Measurements from ENCODE around the gene SEC31A. TPM values are rescaled to one million over a fixed set of nuclear protein-coding genes. Genes with fewer than 3 reads are reported as not detected.

The SEC31A gene
- total RNA-seq, 1 experiment from 2014 or later, result 128 TPM

GRCh38 chr4:82814034-82814433, 76.9 kb downstream of the SEC31A start:
- DNase-seq, result no peak
- Histone ChIP-seq H3K79me2 (ENCODE audit: insufficient read depth, low read length) (no peaks in the 10 kb centered on the region), H3K23ac (ENCODE audit: insufficient read length, low read depth, low read length) (no peak overlapping the region), H3K79me1 (ENCODE audit: insufficient read depth, low read depth, low read length, poor library complexity, severe bottlenecking) (no peaks in the 10 kb centered on the region), H3K9ac (ENCODE audit: extremely low read depth, insufficient read length, low read length) (no peak overlapping the region), H4K5ac (ENCODE audit: insufficient read length, low read depth, low read length) (no peak overlapping the region), H3T11ph (ENCODE audit: low read length) (no peak overlapping the region), H2BK15ac (ENCODE audit: low read depth, low read length) (no peak overlapping the region), H2BK12ac (ENCODE audit: insufficient read length, low read depth, low read length) (no peak overlapping the region), H4K20me1 (ENCODE audit: control insufficient read depth, insufficient read depth, insufficient read length) (no peaks in the 10 kb centered on the region), H4K91ac (ENCODE audit: insufficient read length, low read depth, low read length) (no peak overlapping the region), H4K8ac (replicated peaks; ENCODE audit: insufficient read length, low read depth, low read length) (no peak overlapping the region), H3K27ac (ENCODE audit: insufficient read length, low read depth, low read length) (no peak overlapping the region), H3K4me1 (ENCODE audit: insufficient read depth, low read length) (no peaks in the 10 kb centered on the region; the same call in 1 of the 2 replicates), H2BK120ac (ENCODE audit: low read depth, low read length, poor library complexity, severe bottlenecking) (no peak overlapping the region), H3K23me2 (ENCODE audit: insufficient read length, low read depth, low read length, poor library complexity, severe bottlenecking) (peaks cover 4% of the 10 kb centered on the region), H2AK5ac (ENCODE audit: insufficient read length, low read length) (no peak overlapping the region), H3K4me2 (ENCODE audit: insufficient read depth, insufficient read length, low read length) (no peak overlapping the region), H3K14ac (ENCODE audit: insufficient read depth, low read length) (no peak overlapping the region), H3K27me3 (ENCODE audit: insufficient read depth, low read length) (peaks cover 17% of the 10 kb centered on the region; the same call in 1 of the 2 replicates), H3K9me3 (ENCODE audit: control insufficient read depth, low read depth, low read length) (no peaks in the 10 kb centered on the region), H3K56ac (ENCODE audit: insufficient read length, low read depth, low read length) (no peak overlapping the region), H2BK20ac (ENCODE audit: low read depth, low read length, poor library complexity, severe bottlenecking) (no peak overlapping the region), H3K4ac (ENCODE audit: low read depth, low read length) (no peak overlapping the region), H3K18ac (ENCODE audit: insufficient read length, low read depth, low read length) (no peak overlapping the region), H2BK5ac (ENCODE audit: insufficient read length, low read length) (no peak overlapping the region), H2AFZ (ENCODE audit: low read length) (no peak overlapping the region)
- no CpG with 5 or more reads among the region's 1 CpG for WGBS (ENCODE audit: extremely low coverage, insufficient read length, low lambda C conversion rate)
- no peak overlapping the region for H3K27ac Mint-ChIP-seq
- no peak for TF ChIP-seq CTCF (conservative IDR thresholded peaks at IDR 0.05)
- H3K9me3 Mint-ChIP-seq, result no peaks in the 10 kb centered on the region
- H3K4me1 Mint-ChIP-seq, result peaks cover 14% of the 10 kb centered on the region in 2 experiments
- no peak overlapping the region for H3K4me3 Mint-ChIP-seq
- H3K27me3 Mint-ChIP-seq (ENCODE audit: low read depth), result peaks cover 65% of the 10 kb centered on the region
- H3K36me3 Mint-ChIP-seq (ENCODE audit: insufficient read depth in 1 of 3, low read depth in 3 of 3), result peaks cover 7 to 23% (median 11%) of the 10 kb centered on the region in 3 experiments; a peak in 5 of 7 replicates

Measured in H9 (cell line).